NCI-H2081 (cell line): ENCODE measurements around the gene RAD23B.

Experiments used
- DNase-seq, 2 experiments: peaks; one replicate each; lab custom pipeline; 2025; lab: John Stamatoyannopoulos, UW

Gene RAD23B

GRCh38 chr9:107375001-107375400 is 91.9 kb downstream of the RAD23B start:
- DNase-seq = no peak

- no peak for DNase-seq
Observed at GRCh38 chr9:107375651-107376369, 92.7 kb downstream of the RAD23B start.

GRCh38 chr9:107378006-107378405 is 94.9 kb downstream of the RAD23B start:
- no peak for DNase-seq
